Right lobe of liver (tissue), 6 donors: ENCODE data around the gene PTP4A2. TPM values are rescaled to one million over a fixed set of nuclear protein-coding genes. Genes with fewer than 3 reads are reported as not detected.

Source experiments
- ATAC-seq, 4 donors: fragments of 200-7000 bp; cut with Tn5 transposase; one replicate each; pipeline ENCODE4 v1.9.1; 2020; ENCODE audit warnings: mild to moderate bottlenecking in 4 of 4, moderate library complexity in 4 of 4
- DNase-seq, 3 donors: peaks; one replicate each; pipeline ENCODE4 v3.0.0-alpha.2; 2020
- H3K27ac ChIP-seq, 3 donors: fragments of 200-600 bp; one replicate each; pipeline ENCODE4 v1.8.0; 2022
- H3K27me3 ChIP-seq, 2 donors: fragments of 200-600 bp; one replicate each; pipeline ENCODE4 v1.8.0; 2022
- H3K36me3 ChIP-seq, 4 donors: fragments of 200-600 bp; sonication (generic) in 1 of 4; one replicate each; pipeline versions ENCODE4 v1.5.1 to v1.8.0; 2017 to 2022; ENCODE audit warnings: control low read depth in 1 of 4
- H3K4me1 ChIP-seq, 4 donors: fragments of 200-600 bp; sonication (generic) in 1 of 4; one replicate each; pipeline versions ENCODE4 v1.5.1 to v1.8.0; 2017 to 2022; ENCODE audit warnings: control low read depth in 1 of 4
- H3K4me3 ChIP-seq, 3 donors: fragments of 200-600 bp; one replicate each; pipeline ENCODE4 v1.8.0; 2022
- H3K9me3 ChIP-seq, 4 donors: fragments of 200-600 bp; sonication (generic) in 1 of 4; one replicate each; pipeline versions ENCODE4 v1.5.1 to v1.8.0; 2017 to 2022; ENCODE audit warnings: control low read depth in 1 of 4
- POLR2A ChIP-seq: fragments of 450-650 bp; IDR thresholded peaks from one replicate; pipeline ENCODE4 v1.6.1; 2017; ENCODE audit warnings: antibody characterized with exemption, mild to moderate bottlenecking
- WGBS: methylation state at CpG from one replicate; pipeline ENCODE4 v1.1.6; 2018; ENCODE audit warnings: low coverage, low lambda C conversion rate; ENCODE audit not compliant: insufficient coverage; ENCODE audit errors: missing lambda C conversion rate; 5-methylcytosine and 5-hydroxymethylcytosine counted together
- intact Hi-C, 2 donors: fragments of 100-400 bp; cut with DNase I; formaldehyde crosslinking; loops; one replicate each; pipeline versions ENCODE4 v1.11.2 to v1.14.1; 2022
- long read RNA-seq: library from polyadenylated mRNA; unstranded; transcript quantifications from one replicate; pipeline ENCODE4 v2.0.0, GENCODE V29; 2019
- total RNA-seq, 6 experiments: library from RNA; depleted of rRNA in 2 of 6; stranded (reverse); fragments of >200 nt in 2 of 6; fragmentation: NEBNext Ultra II Directional in 3 of 6; extraction: Animal tissue kit (Norgen Biotek cat#: 25700) in 3 of 6; gene quantifications; one replicate each; pipeline versions ENCODE4 v1.1.0 to v1.2.4, GENCODE V29; 2016 to 2023
- TF ChIP-seq, protein P1 (sequence below), 4 donors: fragments of 200-600 bp in 3 of 4; fragments of 450-650 bp in 1 of 4; IDR thresholded peaks; one replicate each; pipeline versions ENCODE4 v1.5.1 to v1.8.0; 2016 to 2022; ENCODE audit warnings: antibody characterized with exemption in 4 of 4, mild to moderate bottlenecking in 2 of 4
- donor health status: DM: no; HTN: yes; CAD: no.
- donor health status: DM: no; HTN: no; CAD: no.
- donor health status: DM: no; HTN: no; CAD: no.
- donor health status: DM: no; HTN: yes; CAD: no.
- donor health status: DM: no; HTN: yes; CAD: no.

The PTP4A2 gene
- 100 to 1,000 TPM in 4 of 6 experiments, 10 to 100 TPM in 2; 66.3 to 143 (median 117) TPM for total RNA-seq
- long read RNA-seq, partial matches to known transcripts = 0 of 4 reads
- long read RNA-seq, other reads (novel, unspliced or antisense) = 4 of 4 reads

DNA sequence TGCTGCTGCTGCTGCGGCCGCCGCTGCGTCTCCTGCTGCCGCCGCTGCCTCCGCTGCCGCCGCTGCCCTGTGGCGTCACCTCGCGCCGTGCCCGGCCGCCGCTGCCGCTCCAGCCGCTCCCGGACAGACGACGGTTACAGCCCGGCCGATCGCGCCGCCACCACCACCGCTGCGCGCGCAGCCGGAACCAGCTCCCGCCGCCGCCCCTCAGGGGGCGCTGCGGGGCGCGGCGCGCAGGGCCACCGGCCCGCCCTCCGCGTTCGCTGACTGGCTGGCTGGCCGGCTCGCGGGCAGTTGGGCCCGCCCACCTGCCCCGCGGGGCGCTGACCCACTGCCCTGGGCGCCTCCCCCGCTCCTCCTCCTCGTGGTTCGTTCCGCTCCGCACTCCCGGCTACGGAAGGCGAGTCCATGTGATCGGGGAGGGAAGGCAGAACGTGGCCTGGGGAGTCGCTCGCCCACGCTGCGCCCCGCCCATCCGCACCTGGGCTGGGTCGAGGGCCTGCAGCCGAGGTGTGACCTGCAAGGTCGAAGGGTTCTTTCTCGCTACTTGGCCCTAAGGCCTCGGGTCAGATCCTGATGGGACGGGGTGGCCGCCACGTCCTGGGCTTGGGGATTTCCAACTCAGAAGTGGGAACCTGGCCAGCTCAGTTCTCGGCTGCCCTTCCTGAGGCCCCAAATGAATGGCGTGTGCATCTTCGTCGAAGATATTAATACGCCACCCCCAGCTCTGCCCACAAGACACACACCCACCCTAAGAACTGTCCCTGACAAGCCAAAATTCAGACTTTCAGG, at the start of gene PTP4A2:
Gene PTP4A2 (minus strand): TSS at position 185 of the 792 bp plus-strand sequence. CDS start 19,303 bp downstream, outside the sequence.
- peaks cover 0 to 57% (median 21%) of the 10 kb centered on the region in 4 donors for H3K4me1 ChIP-seq

DNA sequence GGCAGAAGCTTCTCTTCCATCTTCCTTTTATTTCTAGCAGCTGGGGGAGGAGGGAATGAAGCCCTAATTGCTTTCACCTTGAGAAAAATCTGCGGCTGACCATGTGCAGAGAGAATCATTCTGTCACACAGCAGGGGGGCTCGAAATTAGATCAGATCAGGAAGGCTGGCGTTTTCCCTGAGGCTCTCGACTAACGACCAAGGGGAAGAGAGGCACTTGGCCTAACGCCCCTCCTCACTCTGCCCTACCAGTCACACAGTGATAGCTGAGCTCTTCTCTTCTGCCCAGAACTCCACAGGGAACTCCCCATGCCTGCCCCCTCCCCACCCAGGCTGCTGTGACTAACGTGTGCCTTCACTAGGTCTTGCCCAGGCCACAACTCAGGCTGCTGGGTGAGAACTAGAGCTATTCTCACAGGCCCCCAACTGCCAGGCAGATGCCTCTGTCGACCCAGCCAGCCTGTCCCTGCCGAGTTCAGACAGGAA, 49.0 kb upstream of the PTP4A2 start:
- TF ChIP-seq, protein P1, sequence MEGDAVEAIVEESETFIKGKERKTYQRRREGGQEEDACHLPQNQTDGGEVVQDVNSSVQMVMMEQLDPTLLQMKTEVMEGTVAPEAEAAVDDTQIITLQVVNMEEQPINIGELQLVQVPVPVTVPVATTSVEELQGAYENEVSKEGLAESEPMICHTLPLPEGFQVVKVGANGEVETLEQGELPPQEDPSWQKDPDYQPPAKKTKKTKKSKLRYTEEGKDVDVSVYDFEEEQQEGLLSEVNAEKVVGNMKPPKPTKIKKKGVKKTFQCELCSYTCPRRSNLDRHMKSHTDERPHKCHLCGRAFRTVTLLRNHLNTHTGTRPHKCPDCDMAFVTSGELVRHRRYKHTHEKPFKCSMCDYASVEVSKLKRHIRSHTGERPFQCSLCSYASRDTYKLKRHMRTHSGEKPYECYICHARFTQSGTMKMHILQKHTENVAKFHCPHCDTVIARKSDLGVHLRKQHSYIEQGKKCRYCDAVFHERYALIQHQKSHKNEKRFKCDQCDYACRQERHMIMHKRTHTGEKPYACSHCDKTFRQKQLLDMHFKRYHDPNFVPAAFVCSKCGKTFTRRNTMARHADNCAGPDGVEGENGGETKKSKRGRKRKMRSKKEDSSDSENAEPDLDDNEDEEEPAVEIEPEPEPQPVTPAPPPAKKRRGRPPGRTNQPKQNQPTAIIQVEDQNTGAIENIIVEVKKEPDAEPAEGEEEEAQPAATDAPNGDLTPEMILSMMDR (IDR thresholded peaks at IDR 0.05) = no peak
- TF ChIP-seq POLR2A = no peak
- no peaks in the 10 kb centered on the region for H3K9me3 ChIP-seq
- DNase-seq (no peak), ATAC-seq (no peak)
- H3K4me1 ChIP-seq = no peaks in the 10 kb centered on the region
- no peaks in the 10 kb centered on the region for H3K36me3 ChIP-seq
- intact Hi-C loops = no loop called here
- no peak overlapping the region for H3K27ac ChIP-seq
- no peak overlapping the region for H3K4me3 ChIP-seq
- no peaks in the 10 kb centered on the region for H3K27me3 ChIP-seq
- 60% methylated on average over 4 of the region's 9 CpGs for WGBS

More for the DNA sequence above, at the start of gene PTP4A2:
- ATAC-seq (peak; percentile 80 to 93 (median 88)), DNase-seq (peak; percentile 97 to 98 (median 98))
- H3K9me3 ChIP-seq = no peaks in the 10 kb centered on the region
- peak within 1 kb of the TSS; percentile 90 to 98 (median 97) for H3K27ac ChIP-seq
- H3K27me3 ChIP-seq = no peaks in the 10 kb centered on the region
- WGBS = 0% methylated on average over 7 of the region's 82 CpGs
- peak within 1 kb of the TSS; percentile 51 to 62 (median 61) for H3K4me3 ChIP-seq
- intact Hi-C loops = no loop called here
- H3K36me3 ChIP-seq = no peaks in the 10 kb centered on the region
- TF ChIP-seq, protein P1 (IDR thresholded peaks at IDR 0.05) = peak; percentile 34 to 89 (median 62)
- peak; percentile 99 for TF ChIP-seq POLR2A

DNA sequence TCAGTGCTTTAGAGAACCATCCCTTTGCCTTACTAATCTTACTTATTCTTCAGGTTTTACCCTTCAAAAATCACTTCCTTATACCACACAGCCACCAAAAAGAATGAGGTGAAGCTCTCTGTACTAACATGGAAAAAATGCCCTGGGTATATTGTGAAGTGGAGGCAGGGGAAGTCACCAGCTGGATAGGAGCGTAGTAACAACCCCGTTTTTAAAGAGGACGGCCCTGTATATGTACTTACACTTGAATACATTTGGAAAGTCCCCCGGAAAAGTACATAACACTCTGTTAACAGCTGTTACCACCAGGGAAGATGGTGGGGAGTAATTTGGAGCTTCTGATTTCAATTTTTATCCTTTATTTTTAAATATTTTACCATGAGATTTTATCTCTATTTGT, 47.3 kb upstream of the PTP4A2 start:
- DNase-seq (no peak), ATAC-seq (no peak)
- no peak overlapping the region for H3K27ac ChIP-seq
- intact Hi-C loops = no loop called here
- H3K9me3 ChIP-seq = no peaks in the 10 kb centered on the region
- no peaks in the 10 kb centered on the region for H3K4me1 ChIP-seq
- H3K27me3 ChIP-seq = no peaks in the 10 kb centered on the region
- 61% methylated on average over 3 of the region's 4 CpGs for WGBS
- TF ChIP-seq, protein P1 (IDR thresholded peaks at IDR 0.05) = no peak
- no peak for TF ChIP-seq POLR2A
- no peaks in the 10 kb centered on the region for H3K36me3 ChIP-seq
- no peak overlapping the region for H3K4me3 ChIP-seq

DNA sequence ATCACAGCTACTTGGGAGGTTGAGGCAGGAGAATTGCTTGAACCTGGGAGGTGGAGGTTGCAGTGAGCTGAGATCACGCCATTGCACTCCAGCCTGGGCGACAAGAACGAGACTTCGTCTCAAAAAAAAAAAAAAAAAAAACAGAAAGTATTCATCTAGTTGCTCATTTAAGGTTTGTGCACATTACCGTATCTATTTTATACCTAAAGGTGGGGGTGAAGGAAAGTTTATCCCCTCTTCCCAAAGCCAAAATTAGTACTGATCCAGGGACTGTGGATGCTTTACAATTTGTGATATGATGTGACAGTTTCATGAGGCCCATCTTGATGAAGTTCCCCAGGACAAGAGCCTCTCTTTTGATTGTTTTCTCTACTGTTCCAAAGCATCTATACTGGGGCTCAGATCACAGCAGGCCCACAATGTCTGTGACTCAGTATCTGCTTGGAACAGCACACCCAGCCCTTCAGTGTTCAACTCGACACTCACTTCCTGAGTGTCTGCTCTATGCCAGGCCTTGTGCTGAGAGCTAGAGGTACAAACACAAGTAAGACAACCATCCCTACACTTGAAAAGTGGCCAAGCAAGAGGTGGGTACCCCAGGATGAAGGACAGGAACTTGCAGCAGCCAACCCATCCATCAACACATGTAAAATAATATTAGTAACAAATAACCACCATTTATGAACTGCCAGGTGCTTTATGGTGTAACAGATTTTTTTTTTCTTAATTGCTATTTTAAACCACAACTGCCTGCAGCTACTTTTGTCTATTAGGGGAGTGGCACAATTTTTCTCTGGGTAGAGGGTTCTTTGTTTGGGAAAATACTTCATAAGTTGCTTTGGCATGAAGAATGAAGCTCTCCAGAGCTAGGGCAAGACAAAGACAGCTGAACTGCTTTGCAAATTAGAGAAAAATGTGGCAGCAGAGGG, 46.5 kb upstream of the PTP4A2 start:
- Histone ChIP-seq H3K4me1 (no peaks in the 10 kb centered on the region), H3K9me3 (no peaks in the 10 kb centered on the region), H3K27ac (no peak overlapping the region), H3K4me3 (no peak overlapping the region), H3K36me3 (no peaks in the 10 kb centered on the region), H3K27me3 (no peaks in the 10 kb centered on the region)
- DNase-seq (no peak), ATAC-seq (peak in 1 of 4 donors; percentile 35)
- TF ChIP-seq, protein P1 (IDR thresholded peaks at IDR 0.05) = no peak
- no peak for TF ChIP-seq POLR2A
- 83% methylated on average over 6 of the region's 6 CpGs for WGBS
- intact Hi-C loops = no loop called here
